ENCODE measurements around the gene ZC3H8.

Gene ZC3H8

DNA sequence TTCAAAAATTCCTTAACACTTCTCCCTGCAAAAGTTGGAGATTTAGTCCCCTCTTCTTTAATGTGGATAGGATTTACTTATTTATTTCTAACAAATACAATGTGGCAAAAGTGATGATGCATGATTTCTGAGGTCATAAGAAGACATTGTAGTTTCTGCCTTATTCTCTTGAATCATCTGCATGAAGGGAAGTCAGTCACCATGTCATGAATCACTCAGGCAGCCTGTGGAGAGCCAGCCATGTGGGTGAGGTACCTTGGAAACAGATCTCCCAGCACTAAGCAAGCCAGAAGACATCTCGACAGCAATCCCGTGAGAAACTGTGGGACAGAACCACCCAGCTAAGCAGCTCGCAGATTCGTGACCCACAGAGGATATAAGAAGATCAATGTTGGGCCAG, 2.7 kb upstream of the ZC3H8 start:
- Histone ChIP-seq H3K4me1 (ENCODE audit: control insufficient read depth, low read depth, low read length) (peaks cover 2% of the 10 kb centered on the region), H3K56ac (ENCODE audit: low read length) (no peak overlapping the region), H2BK120ac (ENCODE audit: low read depth, low read length) (no peak overlapping the region), H3K4ac (ENCODE audit: low read depth, low read length) (no peak overlapping the region), H3K23ac (ENCODE audit: low read length) (no peak overlapping the region), H3K9ac (ENCODE audit: low read length) (no peak overlapping the region), H3K27me3 (ENCODE audit: insufficient read depth, low read length, poor library complexity) (no peaks in the 10 kb centered on the region), H3K36me3 (ENCODE audit: control insufficient read depth, insufficient read depth, low read length) (no peaks in the 10 kb centered on the region), H2BK5ac (ENCODE audit: low read length) (no peak overlapping the region), H3K27ac (ENCODE audit: low read depth, low read length) (no peak overlapping the region), H3K79me1 (ENCODE audit: low read length) (peaks cover 2% of the 10 kb centered on the region), H3K4me3 (ENCODE audit: low read length) (no peak overlapping the region), H3K4me2 (ENCODE audit: low read length) (no peak overlapping the region), H3K18ac (ENCODE audit: low read length) (no peak overlapping the region), H4K5ac (ENCODE audit: low read length) (no peak overlapping the region), H2BK15ac (replicated peaks; ENCODE audit: low read depth) (no peak overlapping the region), H2AK5ac (ENCODE audit: low read length) (no peak overlapping the region), H4K8ac (ENCODE audit: low read depth, low read length) (no peak overlapping the region), H3K79me2 (ENCODE audit: control insufficient read depth, insufficient read depth, low read length) (no peaks in the 10 kb centered on the region)
- no CpG with 5 or more reads among the region's 4 CpGs for WGBS (ENCODE audit: extremely low coverage, insufficient coverage, low lambda C conversion rate)
- DNase-seq: no peak

DNA sequence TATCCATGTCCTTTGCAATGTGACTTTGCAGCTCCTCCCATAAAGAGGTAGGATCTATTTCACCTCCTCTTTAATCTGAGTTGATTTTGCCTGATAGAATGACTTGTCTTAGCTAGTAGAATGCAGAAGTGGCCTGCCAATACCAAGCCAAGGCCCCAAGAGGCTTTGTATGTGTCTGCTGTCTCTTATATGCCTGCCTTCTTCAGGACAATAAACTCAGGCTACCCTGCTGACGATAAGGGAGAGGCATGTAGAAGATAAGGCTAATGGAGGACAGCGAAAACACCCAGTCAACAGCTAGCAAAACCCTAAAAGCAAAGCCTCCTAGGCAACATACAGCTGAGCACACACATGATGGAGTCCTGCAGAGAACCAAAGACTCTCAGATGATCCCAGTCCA, 1.8 kb upstream of the ZC3H8 start:
- no peak overlapping the region for H3K27ac ChIP-seq (ENCODE audit: low read depth, low read length)
- no peak overlapping the region for H3K4me3 ChIP-seq (ENCODE audit: low read length)
- peak; percentile 35 for DNase-seq
- peaks cover 2% of the 10 kb centered on the region for H3K4me1 ChIP-seq (ENCODE audit: control insufficient read depth, low read depth, low read length)
- H3K27me3 ChIP-seq (ENCODE audit: insufficient read depth, low read length, poor library complexity): no peaks in the 10 kb centered on the region
- WGBS (ENCODE audit: extremely low coverage, insufficient coverage, low lambda C conversion rate): no CpG with 5 or more reads among the region's 2 CpGs
- H3K4me2 ChIP-seq (ENCODE audit: low read length): no peak overlapping the region
- no peak overlapping the region for H2BK120ac ChIP-seq (ENCODE audit: low read depth, low read length)
- no peak overlapping the region for H2BK5ac ChIP-seq (ENCODE audit: low read length)
- H3K79me1 ChIP-seq (ENCODE audit: low read length): peaks cover 3% of the 10 kb centered on the region
- no peak overlapping the region for H4K5ac ChIP-seq (ENCODE audit: low read length)
- no peak overlapping the region for H3K4ac ChIP-seq (ENCODE audit: low read depth, low read length)
- H3K23ac ChIP-seq (ENCODE audit: low read length): no peak overlapping the region
- H3K36me3 ChIP-seq (ENCODE audit: control insufficient read depth, insufficient read depth, low read length): no peaks in the 10 kb centered on the region
- H3K18ac ChIP-seq (ENCODE audit: low read length): no peak overlapping the region
- no peak overlapping the region for H2AK5ac ChIP-seq (ENCODE audit: low read length)
- H3K56ac ChIP-seq (ENCODE audit: low read length): no peak overlapping the region
- no peak overlapping the region for H4K8ac ChIP-seq (ENCODE audit: low read depth, low read length)
- no peak overlapping the region for H2BK15ac ChIP-seq (replicated peaks; ENCODE audit: low read depth)
- H3K79me2 ChIP-seq (ENCODE audit: control insufficient read depth, insufficient read depth, low read length): no peaks in the 10 kb centered on the region
- H3K9ac ChIP-seq (ENCODE audit: low read length): no peak overlapping the region

DNA sequence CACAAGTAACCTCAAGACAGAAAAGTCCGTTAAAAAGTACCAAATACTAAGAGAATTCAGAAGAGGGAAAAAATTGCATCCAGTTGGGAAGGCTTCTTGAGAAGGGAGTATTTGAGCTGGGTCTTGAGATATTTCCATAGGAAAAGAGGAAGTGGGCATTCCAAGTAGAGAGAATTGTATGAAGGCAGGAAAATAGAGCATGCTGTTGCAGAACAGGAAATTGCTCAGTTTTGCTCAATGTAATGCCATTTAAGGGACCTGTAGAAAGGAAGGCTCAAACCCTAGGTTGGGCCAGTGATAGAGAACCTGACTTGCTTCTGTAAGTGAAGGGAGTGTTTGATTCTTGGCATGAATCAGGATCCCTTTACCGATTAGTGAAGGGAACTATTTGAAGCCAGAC, 1.0 kb upstream of the ZC3H8 start:
- no peak overlapping the region for H3K23ac ChIP-seq (ENCODE audit: low read length)
- no peak overlapping the region for H2BK120ac ChIP-seq (ENCODE audit: low read depth, low read length)
- H3K27me3 ChIP-seq (ENCODE audit: insufficient read depth, low read length, poor library complexity): no peaks in the 10 kb centered on the region
- no peak overlapping the region for H3K4ac ChIP-seq (ENCODE audit: low read depth, low read length)
- peaks cover 2% of the 10 kb centered on the region for H3K4me1 ChIP-seq (ENCODE audit: control insufficient read depth, low read depth, low read length)
- H2AK5ac ChIP-seq (ENCODE audit: low read length): no peak overlapping the region
- H3K18ac ChIP-seq (ENCODE audit: low read length): no peak overlapping the region
- no peaks in the 10 kb centered on the region for H3K36me3 ChIP-seq (ENCODE audit: control insufficient read depth, insufficient read depth, low read length)
- H4K5ac ChIP-seq (ENCODE audit: low read length): no peak overlapping the region
- H2BK15ac ChIP-seq (replicated peaks; ENCODE audit: low read depth): no peak overlapping the region
- no peak overlapping the region for H4K8ac ChIP-seq (ENCODE audit: low read depth, low read length)
- no peak overlapping the region for H2BK5ac ChIP-seq (ENCODE audit: low read length)
- no peak overlapping the region for H3K4me2 ChIP-seq (ENCODE audit: low read length)
- no peak overlapping the region for H3K4me3 ChIP-seq (ENCODE audit: low read length)
- WGBS (ENCODE audit: extremely low coverage, insufficient coverage, low lambda C conversion rate): no CpG with 5 or more reads among the region's 2 CpGs
- H3K79me2 ChIP-seq (ENCODE audit: control insufficient read depth, insufficient read depth, low read length): peaks cover 1% of the 10 kb centered on the region
- peaks cover 3% of the 10 kb centered on the region for H3K79me1 ChIP-seq (ENCODE audit: low read length)
- H3K9ac ChIP-seq (ENCODE audit: low read length): no peak overlapping the region
- no peak overlapping the region for H3K56ac ChIP-seq (ENCODE audit: low read length)
- H3K27ac ChIP-seq (ENCODE audit: low read depth, low read length): no peak overlapping the region
- DNase-seq: no peak

DNA sequence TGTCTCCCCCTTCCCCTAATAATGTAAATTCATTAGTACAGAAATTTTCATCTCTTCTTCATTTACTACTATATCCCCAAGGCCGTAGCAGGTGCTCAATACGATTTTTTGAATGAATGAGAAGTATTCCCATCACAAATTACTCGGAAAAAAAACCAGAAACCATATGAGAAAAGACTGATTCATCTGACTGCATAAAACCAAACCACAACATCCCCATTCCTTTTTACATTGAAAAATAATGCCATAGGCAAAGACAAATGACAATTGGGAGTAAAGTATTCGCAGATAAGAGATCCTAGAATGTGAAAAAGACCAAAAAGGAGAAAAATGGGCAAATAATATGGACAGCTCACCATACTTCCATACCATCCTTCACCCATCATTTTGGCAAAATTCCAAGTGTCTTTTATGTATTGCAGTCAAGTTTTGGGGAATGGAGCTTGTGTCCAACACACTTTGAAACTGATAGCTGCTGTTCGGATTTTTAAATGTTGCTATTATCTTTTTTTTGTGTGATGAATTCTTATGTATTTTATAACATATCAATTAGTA, 1.5 kb downstream of the ZC3H8 start:
- WGBS (ENCODE audit: extremely low coverage, insufficient coverage, low lambda C conversion rate): no CpG with 5 or more reads among the region's 5 CpGs
- Histone ChIP-seq H2BK15ac (replicated peaks; ENCODE audit: low read depth) (no peak overlapping the region), H2BK5ac (ENCODE audit: low read length) (no peak overlapping the region), H3K4ac (ENCODE audit: low read depth, low read length) (no peak overlapping the region), H3K4me2 (ENCODE audit: low read length) (no peak overlapping the region), H3K9ac (ENCODE audit: low read length) (no peak overlapping the region), H3K56ac (ENCODE audit: low read length) (no peak overlapping the region), H3K27me3 (ENCODE audit: insufficient read depth, low read length, poor library complexity) (no peaks in the 10 kb centered on the region), H4K8ac (ENCODE audit: low read depth, low read length) (no peak overlapping the region), H3K4me1 (ENCODE audit: control insufficient read depth, low read depth, low read length) (peaks cover 2% of the 10 kb centered on the region), H4K5ac (ENCODE audit: low read length) (no peak overlapping the region), H3K27ac (ENCODE audit: low read depth, low read length) (no peak overlapping the region), H3K79me1 (ENCODE audit: low read length) (peaks cover 3% of the 10 kb centered on the region), H3K4me3 (ENCODE audit: low read length) (no peak overlapping the region), H3K23ac (ENCODE audit: low read length) (no peak overlapping the region), H2BK120ac (ENCODE audit: low read depth, low read length) (no peak overlapping the region), H3K79me2 (ENCODE audit: control insufficient read depth, insufficient read depth, low read length) (peaks cover 1% of the 10 kb centered on the region), H3K18ac (ENCODE audit: low read length) (no peak overlapping the region), H2AK5ac (ENCODE audit: low read length) (no peak overlapping the region), H3K36me3 (ENCODE audit: control insufficient read depth, insufficient read depth, low read length) (no peaks in the 10 kb centered on the region)
- no peak for DNase-seq

DNA sequence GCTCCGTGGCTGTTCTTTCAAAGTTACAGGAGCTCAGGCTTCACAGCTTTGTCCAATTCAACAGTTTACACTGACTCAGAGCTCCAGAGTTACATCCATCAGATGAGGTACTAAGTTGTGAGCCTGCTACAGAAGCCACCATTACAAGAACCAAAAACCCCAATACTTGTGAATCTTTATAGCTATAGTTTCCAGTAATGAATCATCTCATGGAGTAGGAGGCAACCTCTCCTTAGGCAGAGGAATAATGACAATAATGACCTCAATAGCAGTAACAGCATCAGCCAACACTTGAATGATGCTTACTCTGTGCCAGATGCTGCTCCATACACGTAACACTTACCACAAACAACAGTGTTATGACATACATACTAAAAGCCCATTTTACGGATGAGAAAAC, 3.6 kb downstream of the ZC3H8 start:
- no peak overlapping the region for H3K4me3 ChIP-seq (ENCODE audit: low read length)
- H3K4me1 ChIP-seq (ENCODE audit: control insufficient read depth, low read depth, low read length): peaks cover 2% of the 10 kb centered on the region
- no peak overlapping the region for H3K9ac ChIP-seq (ENCODE audit: low read length)
- no peak overlapping the region for H4K8ac ChIP-seq (ENCODE audit: low read depth, low read length)
- H3K4ac ChIP-seq (ENCODE audit: low read depth, low read length): no peak overlapping the region
- H3K79me1 ChIP-seq (ENCODE audit: low read length): peaks cover 3% of the 10 kb centered on the region
- H2BK120ac ChIP-seq (ENCODE audit: low read depth, low read length): no peak overlapping the region
- H2AK5ac ChIP-seq (ENCODE audit: low read length): no peak overlapping the region
- no peak overlapping the region for H3K23ac ChIP-seq (ENCODE audit: low read length)
- no peak overlapping the region for H3K56ac ChIP-seq (ENCODE audit: low read length)
- H2BK15ac ChIP-seq (replicated peaks; ENCODE audit: low read depth): no peak overlapping the region
- no peaks in the 10 kb centered on the region for H3K27me3 ChIP-seq (ENCODE audit: insufficient read depth, low read length, poor library complexity)
- no peaks in the 10 kb centered on the region for H3K36me3 ChIP-seq (ENCODE audit: control insufficient read depth, insufficient read depth, low read length)
- DNase-seq: no peak
- H3K79me2 ChIP-seq (ENCODE audit: control insufficient read depth, insufficient read depth, low read length): peaks cover 1% of the 10 kb centered on the region
- H3K27ac ChIP-seq (ENCODE audit: low read depth, low read length): no peak overlapping the region
- WGBS (ENCODE audit: extremely low coverage, insufficient coverage, low lambda C conversion rate): no CpG with 5 or more reads among the region's 3 CpGs
- no peak overlapping the region for H2BK5ac ChIP-seq (ENCODE audit: low read length)
- no peak overlapping the region for H3K18ac ChIP-seq (ENCODE audit: low read length)
- H4K5ac ChIP-seq (ENCODE audit: low read length): no peak overlapping the region
- no peak overlapping the region for H3K4me2 ChIP-seq (ENCODE audit: low read length)

DNA sequence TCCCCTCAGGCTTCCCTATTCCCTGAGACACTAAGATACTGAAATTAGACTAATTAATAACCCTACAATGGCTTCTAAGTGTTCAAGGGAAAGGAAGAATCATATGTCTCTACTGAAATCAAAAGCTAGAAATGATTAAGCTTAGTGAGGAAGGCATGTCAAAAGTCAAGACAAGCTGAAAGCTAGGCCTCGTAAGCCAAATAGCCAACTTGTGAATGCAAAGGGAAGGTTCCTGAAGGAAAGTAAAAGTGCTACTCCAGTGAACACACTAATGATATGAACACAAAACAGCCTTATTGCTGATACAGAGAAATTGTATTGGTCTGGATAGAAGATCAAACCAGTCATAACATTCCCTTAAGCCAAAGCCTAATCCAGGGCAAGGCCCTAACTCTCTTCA, 10.0 kb downstream of the ZC3H8 start:
- DNase-seq: no peak
- H2BK120ac ChIP-seq (ENCODE audit: low read depth, low read length): no peak overlapping the region
- no peak overlapping the region for H3K4me3 ChIP-seq (ENCODE audit: low read length)
- no peaks in the 10 kb centered on the region for H3K4me1 ChIP-seq (ENCODE audit: control insufficient read depth, low read depth, low read length)
- H4K8ac ChIP-seq (ENCODE audit: low read depth, low read length): no peak overlapping the region
- H4K5ac ChIP-seq (ENCODE audit: low read length): no peak overlapping the region
- no peaks in the 10 kb centered on the region for H3K27me3 ChIP-seq (ENCODE audit: insufficient read depth, low read length, poor library complexity)
- no peak overlapping the region for H2BK15ac ChIP-seq (replicated peaks; ENCODE audit: low read depth)
- no peak overlapping the region for H3K27ac ChIP-seq (ENCODE audit: low read depth, low read length)
- no CpG with 5 or more reads among the region's 1 CpG for WGBS (ENCODE audit: extremely low coverage, insufficient coverage, low lambda C conversion rate)
- H3K18ac ChIP-seq (ENCODE audit: low read length): no peak overlapping the region
- no peaks in the 10 kb centered on the region for H3K79me1 ChIP-seq (ENCODE audit: low read length)
- H2BK5ac ChIP-seq (ENCODE audit: low read length): no peak overlapping the region
- H3K9ac ChIP-seq (ENCODE audit: low read length): no peak overlapping the region
- H3K36me3 ChIP-seq (ENCODE audit: control insufficient read depth, insufficient read depth, low read length): no peaks in the 10 kb centered on the region
- H3K4me2 ChIP-seq (ENCODE audit: low read length): no peak overlapping the region
- no peak overlapping the region for H3K4ac ChIP-seq (ENCODE audit: low read depth, low read length)
- H3K56ac ChIP-seq (ENCODE audit: low read length): no peak overlapping the region
- H3K23ac ChIP-seq (ENCODE audit: low read length): no peak overlapping the region
- H3K79me2 ChIP-seq (ENCODE audit: control insufficient read depth, insufficient read depth, low read length): no peaks in the 10 kb centered on the region
- no peak overlapping the region for H2AK5ac ChIP-seq (ENCODE audit: low read length)
